Measurements from ENCODE around the gene TSBP1. TPM values are rescaled to one million over a fixed set of nuclear protein-coding genes. Genes with fewer than 3 reads are reported as not detected.

TSBP1 gene
- total and polyA plus RNA-seq, 2 of the 8 experiments (the other 6 are each of a cell fraction or from before 2014, with no cell fraction given), result not detected

- H4K5ac ChIP-seq (ENCODE audit: insufficient read length, low read depth, low read length), result no peak overlapping the region
- ChIA-PET CTCF (ENCODE audit: partially characterized antibody) (no interaction called here), POLR2A (ENCODE audit: partially characterized antibody) (no interaction called here)
- H3K4me2 ChIP-seq (ENCODE audit: insufficient read depth in 1 of 2, low read depth in 2 of 2, low read length in 2 of 2), result no peak overlapping the region
- DNase-seq (ENCODE audit: low read depth in 1 of 2, low spot score in 2 of 2) (no peak), FAIRE-seq (no peak)
- H2AFZ ChIP-seq (ENCODE audit: low read length), result no peak overlapping the region
- no peaks in the 10 kb centered on the region for H3K27me3 ChIP-seq (replicated peaks in 1 of 4; ENCODE audit: control insufficient read depth in 3 of 4, extremely low read depth in 1 of 4, insufficient read depth in 3 of 4, low read length in 3 of 4)
- no peak overlapping the region for H3K56ac ChIP-seq (replicated peaks; ENCODE audit: insufficient read length, low read depth, low read length)
- no peaks in the 10 kb centered on the region for H4K20me1 ChIP-seq (replicated peaks in 1 of 2; ENCODE audit: control insufficient read depth in 1 of 2, insufficient read depth in 2 of 2, low read length in 2 of 2)
- no peak overlapping the region for H3K4ac ChIP-seq (replicated peaks; ENCODE audit: insufficient read length, low read depth, low read length)
- H3K14ac ChIP-seq (ENCODE audit: insufficient read length), result no peak overlapping the region
- no peaks in the 10 kb centered on the region for H3K4me1 ChIP-seq (replicated peaks in 1 of 4; ENCODE audit: control insufficient read depth in 3 of 4, insufficient read depth in 4 of 4, low read length in 3 of 4)
- H2BK120ac ChIP-seq (replicated peaks; ENCODE audit: low read depth, low read length), result no peak overlapping the region
- H3K9me3 ChIP-seq (ENCODE audit: insufficient read depth in 2 of 2, low read depth in 1 of 2, low read length in 1 of 2), result no peaks in the 10 kb centered on the region
- H2BK20ac ChIP-seq (ENCODE audit: low read length), result no peak overlapping the region
- no peak overlapping the region for H4K8ac ChIP-seq (ENCODE audit: extremely low read depth, insufficient read depth, low read length)
- no peak overlapping the region for H4K91ac ChIP-seq (replicated peaks; ENCODE audit: insufficient read length, low read length)
- H3K4me3 ChIP-seq (ENCODE audit: extremely low read depth in 1 of 4, insufficient read depth in 2 of 4, low read depth in 3 of 4, low read length in 4 of 4), result no peak overlapping the region
- no peaks in the 10 kb centered on the region for H3K79me2 ChIP-seq (ENCODE audit: control insufficient read depth in 1 of 2, insufficient read depth in 2 of 2, low read length in 2 of 2)
- H3K23ac ChIP-seq (ENCODE audit: insufficient read length), result no peak overlapping the region
- H3K18ac ChIP-seq (ENCODE audit: extremely low read depth, low read length), result no peak overlapping the region
- no peak overlapping the region for H3K9ac ChIP-seq (replicated peaks in 1 of 4; ENCODE audit: extremely low read depth in 1 of 4, low read depth in 3 of 4, low read length in 3 of 4)
- no peak overlapping the region for H2BK12ac ChIP-seq (ENCODE audit: low read depth, low read length)
- H3K79me1 ChIP-seq (ENCODE audit: low read depth, low read length), result no peaks in the 10 kb centered on the region
- H2BK15ac ChIP-seq (ENCODE audit: low read length), result no peak overlapping the region
- no peaks in the 10 kb centered on the region for H3K23me2 ChIP-seq (ENCODE audit: low read depth, low read length)
- H2BK5ac ChIP-seq (ENCODE audit: low read depth, low read length), result no peak overlapping the region
- H3K36me3 ChIP-seq (ENCODE audit: control insufficient read depth in 2 of 4, insufficient read depth in 4 of 4, low read length in 3 of 4), result 0 out of 8 replicates have a peak, but pooled peaks cover 0 to 4% (median 0%) of the 10 kb centered on the region in 4 experiments
- H2AK5ac ChIP-seq (ENCODE audit: low read depth, low read length), result no peak overlapping the region
- no peak overlapping the region for H3K27ac ChIP-seq (ENCODE audit: low read depth, low read length)
- no peak for TF ChIP-seq CHD2 (IDR thresholded peaks at IDR 0.05; ENCODE audit: low read length)
- TF ChIP-seq CTCF (IDR thresholded peaks at IDR 0.05; ENCODE audit: control extremely low read depth in 1 of 3, insufficient read depth in 1 of 3, low read depth in 1 of 3, low read length in 3 of 3), result no peak
- TF ChIP-seq CHD1 (IDR thresholded peaks at IDR 0.05; ENCODE audit: low read depth, low read length), result no peak
- TF ChIP-seq TEAD4 (IDR thresholded peaks at IDR 0.05; ENCODE audit: low read depth, low read length), result no peak
- no peak for TF ChIP-seq POLR2AphosphoS5 (IDR thresholded peaks at IDR 0.05; ENCODE audit: low read depth, low read length)
- no peak for TF ChIP-seq BCL11A (IDR thresholded peaks at IDR 0.05; ENCODE audit: low read depth in 2 of 2, low read length in 2 of 2)
- TF ChIP-seq EGR1 (IDR thresholded peaks at IDR 0.05; ENCODE audit: borderline replicate concordance, low read depth, low read length), result no peak
- TF ChIP-seq SP1 (IDR thresholded peaks at IDR 0.05; ENCODE audit: low read depth, low read length), result no peak
- TF ChIP-seq RFX5 (IDR thresholded peaks at IDR 0.05; ENCODE audit: borderline replicate concordance, low read depth, low read length), result no peak
- no peak for TF ChIP-seq RNF2 (IDR thresholded peaks at IDR 0.05; ENCODE audit: borderline replicate concordance, low read depth, low read length, missing control alignments, poor library complexity, severe bottlenecking)
- no peak for TF ChIP-seq JUND (IDR thresholded peaks at IDR 0.05; ENCODE audit: low read length)
- no peak for TF ChIP-seq CBX5 (IDR thresholded peaks at IDR 0.05; ENCODE audit: low read depth, low read length)
- TF ChIP-seq KDM4A (IDR thresholded peaks at IDR 0.05; ENCODE audit: low read depth, low read length, severe bottlenecking), result no peak
- no peak for TF ChIP-seq TAF7 (optimal IDR thresholded peaks at IDR 0.05; ENCODE audit: borderline replicate concordance, low read depth, low read length)
Measured at GRCh38 chr6:32267035-32267434, 104.7 kb downstream of the TSBP1 start.
